Dendritic cell treated with granulocyte-macrophage colony-stimulating factor and Interleukin-4, amounts not matched to agents 40 ng/mL and 50 ng/mL, for 4 days (primary cell): Measurements from ENCODE around the gene FSIP2.
"Not testable (repeated sequence)": the region's sequence is repeated elsewhere in the genome, so short reads cannot be mapped to it uniquely, and the experiment has no call there.

Experiments
- H3K27ac Mint-ChIP-seq: one replicate; pipeline ENCODE4 v1.8.0; 2022; ENCODE audit warnings: mild to moderate bottlenecking, mixed read lengths
- H3K27me3 Mint-ChIP-seq: one replicate; pipeline ENCODE4 v1.8.0; 2022; ENCODE audit warnings: mild to moderate bottlenecking, mixed read lengths
- H3K36me3 Mint-ChIP-seq: one replicate; pipeline ENCODE4 v1.8.0; 2022; ENCODE audit warnings: low read depth, mixed read lengths
- H3K4me1 Mint-ChIP-seq: one replicate; pipeline ENCODE4 v1.8.0; 2022; ENCODE audit warnings: low read depth, mixed read lengths
- H3K4me3 Mint-ChIP-seq: one replicate; pipeline ENCODE4 v1.8.0; 2022; ENCODE audit warnings: mild to moderate bottlenecking, moderate library complexity, mixed read lengths
- H3K9me3 Mint-ChIP-seq: one replicate; pipeline ENCODE4 v1.8.0; 2022; ENCODE audit warnings: mixed read lengths
- intact Hi-C: fragments of 100-400 bp; cut with micrococcal nuclease; formaldehyde crosslinking; loops from one replicate; pipeline ENCODE4 v1.15.0; 2022

Gene FSIP2

DNA sequence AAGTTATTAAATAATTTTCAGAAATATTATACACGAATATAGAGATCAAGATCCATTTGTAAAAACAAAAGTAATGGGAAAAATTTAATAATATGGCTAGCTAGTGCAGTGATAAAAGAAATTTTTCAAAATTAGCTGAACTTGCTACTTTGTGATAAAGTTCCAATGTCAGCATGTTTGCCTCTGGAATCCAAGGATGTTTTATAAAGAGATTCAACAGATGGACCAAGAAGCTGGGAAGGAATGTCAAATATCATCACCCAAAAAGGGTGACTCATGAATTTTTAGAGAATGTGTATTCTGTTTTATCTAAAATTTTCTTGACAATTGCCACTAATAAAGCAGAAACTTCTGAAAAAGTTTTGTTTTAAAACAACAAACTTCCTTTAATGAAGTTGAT lies 95.3 kb downstream of the FSIP2 start:
- no peaks in the 10 kb centered on the region for H3K4me1 Mint-ChIP-seq
- H3K4me3 Mint-ChIP-seq: no peak overlapping the region
- H3K9me3 Mint-ChIP-seq: peaks cover 42% of the 10 kb centered on the region
- no peaks in the 10 kb centered on the region for H3K27me3 Mint-ChIP-seq
- H3K36me3 Mint-ChIP-seq: no peaks in the 10 kb centered on the region
- intact Hi-C loops: no loop called here
- no peak overlapping the region for H3K27ac Mint-ChIP-seq

DNA sequence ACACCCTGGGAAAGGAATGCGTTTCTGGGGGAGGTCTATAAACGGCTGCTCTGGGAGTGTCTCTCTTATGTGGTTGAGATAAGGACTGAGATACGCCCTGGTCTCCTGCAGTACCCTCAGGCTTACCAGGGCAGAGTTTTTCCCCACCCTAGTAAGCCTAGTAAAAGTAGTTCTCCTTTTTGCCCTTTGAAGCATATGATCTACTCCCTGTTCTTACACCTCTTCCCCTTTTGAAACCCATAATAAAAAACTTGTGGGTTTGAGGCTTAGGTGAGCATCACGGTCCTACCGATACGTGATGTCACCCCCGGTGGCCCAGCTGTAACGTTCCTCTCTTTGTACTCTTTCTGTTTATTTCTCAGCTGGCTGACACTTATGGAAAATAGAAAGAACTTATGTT lies 97.4 kb downstream of the FSIP2 start:
- intact Hi-C loops: no loop called here

DNA sequence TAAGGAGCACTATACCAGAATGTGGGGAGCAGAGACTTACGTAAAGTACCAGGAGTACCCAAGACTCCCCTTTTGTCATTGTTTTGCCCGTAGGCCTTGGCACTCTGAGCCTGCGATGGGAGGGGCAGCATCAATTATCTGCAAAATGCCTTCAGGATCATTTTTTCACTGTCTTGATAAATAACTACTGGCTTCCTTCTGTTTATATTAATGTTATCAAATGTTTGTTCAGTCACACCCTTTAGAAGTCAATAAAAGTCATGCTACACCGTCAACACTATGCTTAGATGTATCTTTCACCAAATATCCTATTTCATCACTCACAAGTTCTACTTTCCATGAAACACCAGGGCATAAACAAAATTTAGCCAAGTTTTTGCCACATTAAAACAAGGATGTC lies 116.3 kb downstream of the FSIP2 start:
- no peak overlapping the region for H3K4me3 Mint-ChIP-seq

More for the DNA sequence above, 97.4 kb downstream of the FSIP2 start:
- no peak overlapping the region for H3K4me3 Mint-ChIP-seq
- H3K27ac Mint-ChIP-seq: no peak overlapping the region
- no peaks in the 10 kb centered on the region for H3K27me3 Mint-ChIP-seq
- H3K9me3 Mint-ChIP-seq: peaks cover 34% of the 10 kb centered on the region
- no peaks in the 10 kb centered on the region for H3K36me3 Mint-ChIP-seq
- H3K4me1 Mint-ChIP-seq: no peaks in the 10 kb centered on the region

DNA sequence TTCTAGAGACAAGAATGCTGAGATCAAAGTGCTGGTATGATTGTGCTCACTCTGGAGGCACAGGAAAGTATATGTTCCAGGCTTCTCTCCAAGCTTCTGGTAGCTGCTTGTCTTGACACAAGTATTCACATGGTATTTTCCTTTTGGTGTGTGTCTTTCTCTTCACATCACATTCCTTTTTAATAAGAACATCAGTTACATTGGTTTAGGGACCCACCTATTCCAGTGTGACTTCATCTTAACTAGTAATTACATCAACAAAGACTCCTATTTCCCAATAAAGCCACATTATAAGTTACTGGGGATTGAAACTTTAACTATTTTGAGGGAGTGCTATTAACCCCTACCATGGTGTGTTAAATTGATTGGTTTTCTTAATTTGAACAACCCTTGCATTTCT lies 119.1 kb downstream of the FSIP2 start:
- H3K27me3 Mint-ChIP-seq: no peaks in the 10 kb centered on the region
- no peak overlapping the region for H3K4me3 Mint-ChIP-seq
- no peak overlapping the region for H3K27ac Mint-ChIP-seq
- H3K4me1 Mint-ChIP-seq: no peaks in the 10 kb centered on the region
- intact Hi-C loops: no loop called here
- H3K9me3 Mint-ChIP-seq: peaks cover 40% of the 10 kb centered on the region
- no peaks in the 10 kb centered on the region for H3K36me3 Mint-ChIP-seq

More for the DNA sequence above, 116.3 kb downstream of the FSIP2 start:
- Mint-ChIP-seq H3K27ac (no peak overlapping the region), H3K27me3 (no peaks in the 10 kb centered on the region), H3K36me3 (no peaks in the 10 kb centered on the region), H3K9me3 (peaks cover 50% of the 10 kb centered on the region), H3K4me1 (no peaks in the 10 kb centered on the region)
- intact Hi-C loops: no loop called here

DNA sequence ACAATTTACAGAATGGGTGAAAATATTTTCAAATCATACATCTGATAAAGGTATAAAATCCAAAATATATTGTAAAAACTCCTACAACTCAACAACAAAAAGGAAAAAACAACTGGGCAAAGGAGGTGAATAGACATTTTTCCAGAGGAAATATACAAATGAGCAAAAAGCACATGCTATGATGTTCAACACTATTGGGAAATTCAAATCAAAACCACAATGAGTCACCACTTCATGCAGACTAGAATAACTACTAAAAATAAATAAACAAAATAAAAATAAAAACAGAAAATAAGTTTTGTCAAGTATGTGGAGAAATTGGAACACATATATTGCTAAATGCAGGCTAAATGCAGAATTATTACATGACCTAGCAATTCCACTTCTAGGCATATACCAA lies 120.9 kb downstream of the FSIP2 start:
- Mint-ChIP-seq H3K27me3 (no peaks in the 10 kb centered on the region), H3K4me1 (no peaks in the 10 kb centered on the region), H3K9me3 (peaks cover 49% of the 10 kb centered on the region), H3K27ac (no peak overlapping the region), H3K36me3 (no peaks in the 10 kb centered on the region), H3K4me3 (no peak overlapping the region)
- intact Hi-C loops: no loop called here

DNA sequence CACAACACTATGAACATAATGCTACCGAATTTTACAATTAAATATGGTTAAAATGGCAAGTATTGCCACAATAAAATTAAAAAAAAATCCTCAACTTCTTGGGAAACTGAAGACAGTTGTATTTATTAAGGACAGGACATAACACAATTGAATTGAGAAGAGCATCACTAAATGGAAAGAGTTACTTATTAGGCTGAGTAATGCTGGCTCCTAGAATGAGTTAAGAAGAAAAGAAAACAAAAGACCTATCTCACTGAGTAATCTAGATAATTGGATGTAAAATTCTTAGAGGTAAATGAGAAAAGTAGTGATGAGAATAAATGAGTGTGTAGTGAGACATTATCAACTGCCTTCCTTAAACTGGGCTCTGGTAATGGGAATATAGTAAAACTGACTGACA lies 121.7 kb downstream of the FSIP2 start:
- H3K27me3 Mint-ChIP-seq: no peaks in the 10 kb centered on the region
- peaks cover 44% of the 10 kb centered on the region for H3K9me3 Mint-ChIP-seq
- intact Hi-C loops: no loop called here
- no peak overlapping the region for H3K27ac Mint-ChIP-seq
- no peak overlapping the region for H3K4me3 Mint-ChIP-seq
- H3K4me1 Mint-ChIP-seq: no peaks in the 10 kb centered on the region
- no peaks in the 10 kb centered on the region for H3K36me3 Mint-ChIP-seq

DNA sequence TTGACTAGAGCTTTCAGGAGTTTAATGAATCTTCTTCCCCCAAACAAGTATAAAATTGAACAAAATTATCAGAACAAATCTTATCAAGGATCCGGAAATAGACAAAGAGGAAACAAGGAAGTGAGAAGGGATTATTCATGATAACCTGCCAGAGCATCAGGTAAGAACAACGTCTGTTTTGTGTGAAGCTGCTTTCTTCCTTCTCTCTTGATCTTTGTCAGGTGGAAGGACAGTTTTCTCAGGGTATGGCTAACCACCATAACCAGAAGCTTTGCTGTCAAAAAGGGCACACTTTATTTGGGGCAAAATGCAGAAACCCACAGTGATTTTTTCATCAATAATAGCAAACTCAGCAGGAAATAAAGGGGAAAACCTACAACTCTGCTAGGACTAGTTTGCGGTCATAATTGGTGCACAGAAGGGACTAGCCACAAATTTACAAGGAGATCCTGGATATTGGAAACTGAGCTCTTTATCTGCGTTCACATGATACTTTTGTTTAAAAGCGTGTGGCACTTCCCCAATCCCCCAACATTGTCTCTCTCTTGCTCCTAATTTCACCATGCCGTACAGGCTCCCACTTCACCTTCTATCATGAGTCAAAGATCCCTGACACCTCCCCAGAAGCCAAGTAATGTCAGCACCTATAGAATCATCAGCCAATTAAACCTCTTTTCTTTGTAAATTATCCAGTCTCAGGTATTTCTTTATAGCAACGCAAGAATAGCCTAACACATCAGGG lies 124.2 kb downstream of the FSIP2 start:
- no peak overlapping the region for H3K27ac Mint-ChIP-seq
- H3K36me3 Mint-ChIP-seq: no peaks in the 10 kb centered on the region
- intact Hi-C loops: no loop called here
- no peaks in the 10 kb centered on the region for H3K4me1 Mint-ChIP-seq
- H3K9me3 Mint-ChIP-seq: peaks cover 41% of the 10 kb centered on the region
- no peak overlapping the region for H3K4me3 Mint-ChIP-seq
- no peaks in the 10 kb centered on the region for H3K27me3 Mint-ChIP-seq

DNA sequence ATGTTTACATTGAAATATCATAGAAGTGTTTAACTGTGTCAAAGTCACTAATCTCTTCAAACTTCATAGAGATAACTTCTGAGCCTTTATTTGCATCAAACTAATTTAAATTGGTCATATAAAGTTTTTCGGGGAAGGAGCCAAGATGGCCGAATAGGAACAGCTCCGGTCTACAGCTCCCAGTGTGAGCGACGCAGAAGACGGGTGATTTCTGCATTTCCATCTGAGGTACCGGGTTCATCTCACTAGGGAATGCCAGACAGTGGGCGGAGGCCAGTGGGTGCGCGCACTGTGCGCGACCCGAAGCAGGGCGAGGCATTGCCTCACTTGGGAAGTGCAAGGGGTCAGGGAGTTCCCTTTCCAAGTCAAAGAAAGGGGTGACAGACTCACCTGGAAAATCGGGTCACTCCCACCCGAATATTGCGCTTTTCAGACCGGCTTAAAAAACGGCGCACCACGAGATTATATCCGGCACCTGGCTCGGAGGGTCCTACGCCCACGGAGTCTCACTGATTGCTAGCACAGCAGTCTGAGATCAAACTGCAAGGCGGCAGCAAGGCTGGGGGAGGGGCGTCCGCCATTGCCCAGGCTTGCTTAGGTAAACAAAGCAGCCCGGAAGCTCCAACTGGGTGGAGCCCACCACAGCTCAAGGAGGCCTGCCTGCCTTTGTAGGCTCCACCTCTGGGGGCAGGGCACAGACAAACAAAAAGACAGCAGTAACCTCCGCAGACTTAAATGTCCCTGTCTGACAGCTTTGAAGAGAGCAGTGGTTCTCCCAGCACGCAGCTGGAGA lies 126.1 kb downstream of the FSIP2 start:
- H3K4me1 Mint-ChIP-seq, H3K36me3 Mint-ChIP-seq, H3K27me3 Mint-ChIP-seq, H3K4me3 Mint-ChIP-seq, intact Hi-C loops, H3K27ac Mint-ChIP-seq: not testable (repeated sequence)
- H3K9me3 Mint-ChIP-seq: peaks cover 41% of the 10 kb centered on the region

DNA sequence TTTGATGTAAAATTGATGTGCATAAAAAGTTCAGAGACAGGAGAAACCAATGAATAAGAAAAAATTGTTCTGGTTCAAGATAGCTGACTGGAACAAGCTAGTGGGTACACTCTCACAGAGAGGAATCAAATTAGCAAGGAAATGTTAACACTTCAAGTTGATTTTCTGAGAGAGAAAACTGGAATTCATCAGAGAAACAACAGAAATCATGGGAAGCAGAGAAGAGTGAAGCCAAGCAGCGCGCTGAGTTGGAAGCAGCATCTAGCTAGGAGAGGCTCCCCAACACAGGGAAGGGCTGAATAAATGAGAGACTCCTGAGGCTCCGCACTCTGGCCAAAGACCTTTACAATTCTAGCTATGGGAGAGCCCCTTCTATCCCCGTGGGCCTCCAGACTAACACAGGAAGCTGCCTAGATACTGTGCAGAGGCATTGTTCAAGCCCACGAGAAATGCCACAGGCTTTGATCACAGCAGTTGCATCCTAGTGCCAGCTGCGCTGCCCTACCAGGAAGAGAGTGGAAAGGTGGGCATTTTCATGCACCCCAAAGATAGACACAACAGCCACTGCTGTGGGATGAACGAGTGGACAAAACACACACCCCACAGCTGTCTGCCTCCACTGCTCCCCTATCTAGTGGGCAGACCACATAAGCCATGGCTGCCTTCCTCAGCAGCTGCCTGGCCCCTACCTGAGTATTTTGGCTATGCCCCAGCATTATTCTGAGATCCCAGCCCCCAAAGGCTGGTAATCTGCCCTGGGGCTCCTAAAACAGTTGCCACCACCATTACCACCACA lies 136.7 kb downstream of the FSIP2 start:
- intact Hi-C loops: no loop called here
- Mint-ChIP-seq H3K9me3 (peaks cover 9% of the 10 kb centered on the region), H3K27me3 (no peaks in the 10 kb centered on the region), H3K27ac (no peak overlapping the region), H3K36me3 (no peaks in the 10 kb centered on the region), H3K4me3 (no peak overlapping the region), H3K4me1 (no peaks in the 10 kb centered on the region)

DNA sequence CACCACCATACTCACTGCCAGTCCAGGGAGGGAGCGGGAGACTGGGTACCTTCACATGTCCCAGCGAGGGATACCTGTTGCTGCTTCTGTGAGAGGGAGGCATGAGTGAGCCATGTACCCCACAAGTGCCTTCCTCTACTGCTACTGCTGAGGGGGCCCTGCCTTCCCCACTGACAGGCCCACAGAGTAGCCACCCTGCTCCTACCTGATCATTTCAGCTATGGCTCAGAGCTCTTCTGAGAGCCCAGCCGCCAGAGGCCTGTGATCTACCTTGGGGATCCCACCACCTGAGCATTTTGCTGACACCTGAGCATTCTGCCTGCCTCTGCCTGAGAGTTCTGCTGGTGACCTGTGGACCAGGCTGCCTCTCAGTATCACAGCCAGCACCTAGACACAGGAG lies 137.6 kb downstream of the FSIP2 start:
- H3K4me3 Mint-ChIP-seq: no peak overlapping the region
- intact Hi-C loops: no loop called here
- no peaks in the 10 kb centered on the region for H3K36me3 Mint-ChIP-seq
- H3K4me1 Mint-ChIP-seq: no peaks in the 10 kb centered on the region
- no peak overlapping the region for H3K27ac Mint-ChIP-seq
- H3K27me3 Mint-ChIP-seq: no peaks in the 10 kb centered on the region
- peaks cover 9% of the 10 kb centered on the region for H3K9me3 Mint-ChIP-seq

DNA sequence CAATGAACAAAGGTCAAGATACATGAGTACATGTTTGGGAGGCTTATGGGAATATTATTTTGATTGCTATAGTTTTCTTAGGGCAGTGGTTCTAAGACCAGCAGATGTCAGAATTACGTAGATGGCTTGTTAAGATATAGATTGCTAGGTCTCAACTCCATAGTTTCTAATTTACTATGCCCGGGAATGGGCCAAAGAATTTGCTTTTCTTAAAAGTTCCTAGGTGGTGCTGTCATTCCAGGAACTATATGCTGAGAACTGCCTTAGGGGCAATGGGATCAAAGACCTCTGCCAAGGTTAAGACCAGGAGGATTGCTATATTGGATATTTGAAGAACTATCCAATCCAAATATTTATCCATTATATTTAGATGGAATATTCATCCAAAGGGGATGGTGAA lies 141.8 kb downstream of the FSIP2 start:
- no peaks in the 10 kb centered on the region for H3K36me3 Mint-ChIP-seq
- H3K4me1 Mint-ChIP-seq: no peaks in the 10 kb centered on the region
- no peaks in the 10 kb centered on the region for H3K27me3 Mint-ChIP-seq
- H3K4me3 Mint-ChIP-seq: no peak overlapping the region
- H3K9me3 Mint-ChIP-seq: peaks cover 9% of the 10 kb centered on the region
- H3K27ac Mint-ChIP-seq: no peak overlapping the region
- intact Hi-C loops: no loop called here
